Keratinocyte (primary cell): Measurements from ENCODE around the gene GRIA1.

Source experiments
- EZH2 ChIP-seq: IDR thresholded peaks from one replicate; pipeline ENCODE4 v1.6.1; 2012; ENCODE audit warnings: inconsistent platforms, mild to moderate bottlenecking, low read length, moderate library complexity
- TF ChIP-seq, protein P1 (sequence below), 3 experiments: IDR thresholded peaks in 1 of 3; conservative IDR thresholded peaks in 1 of 3; optimal IDR thresholded peaks in 1 of 3; 2 replicates in 2 of 3; 3 replicates in 1 of 3; pipeline versions ENCODE3 to v1.5.1; 2011; ENCODE audit warnings: low read length in 3 of 3, mild to moderate bottlenecking in 3 of 3, moderate library complexity in 2 of 3, control low read depth in 1 of 3, inconsistent platforms in 1 of 3; ENCODE audit not compliant: insufficient read depth in 2 of 3; ENCODE audit errors: extremely low read depth in 1 of 3

DNA sequence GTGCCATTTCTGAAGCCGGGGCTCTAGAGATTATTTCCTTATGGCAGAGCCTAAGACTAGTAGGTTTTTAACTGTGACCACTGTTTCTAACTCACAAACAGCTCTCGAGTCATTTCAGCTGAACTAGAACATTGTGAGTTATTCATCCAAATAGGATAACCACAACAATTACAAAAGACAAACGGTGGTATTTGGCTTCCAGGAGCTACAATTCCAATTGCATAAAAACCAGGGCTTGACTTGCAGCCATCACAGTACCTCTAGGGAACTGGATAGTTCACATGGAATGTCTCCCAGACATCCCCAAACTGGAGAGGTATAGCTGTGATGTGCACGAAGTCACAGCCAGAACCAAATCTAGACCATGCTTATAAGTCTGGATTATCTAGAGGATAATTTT, 323.4 kb downstream of the GRIA1 start:
- no peak for TF ChIP-seq EZH2
- TF ChIP-seq, protein P1, sequence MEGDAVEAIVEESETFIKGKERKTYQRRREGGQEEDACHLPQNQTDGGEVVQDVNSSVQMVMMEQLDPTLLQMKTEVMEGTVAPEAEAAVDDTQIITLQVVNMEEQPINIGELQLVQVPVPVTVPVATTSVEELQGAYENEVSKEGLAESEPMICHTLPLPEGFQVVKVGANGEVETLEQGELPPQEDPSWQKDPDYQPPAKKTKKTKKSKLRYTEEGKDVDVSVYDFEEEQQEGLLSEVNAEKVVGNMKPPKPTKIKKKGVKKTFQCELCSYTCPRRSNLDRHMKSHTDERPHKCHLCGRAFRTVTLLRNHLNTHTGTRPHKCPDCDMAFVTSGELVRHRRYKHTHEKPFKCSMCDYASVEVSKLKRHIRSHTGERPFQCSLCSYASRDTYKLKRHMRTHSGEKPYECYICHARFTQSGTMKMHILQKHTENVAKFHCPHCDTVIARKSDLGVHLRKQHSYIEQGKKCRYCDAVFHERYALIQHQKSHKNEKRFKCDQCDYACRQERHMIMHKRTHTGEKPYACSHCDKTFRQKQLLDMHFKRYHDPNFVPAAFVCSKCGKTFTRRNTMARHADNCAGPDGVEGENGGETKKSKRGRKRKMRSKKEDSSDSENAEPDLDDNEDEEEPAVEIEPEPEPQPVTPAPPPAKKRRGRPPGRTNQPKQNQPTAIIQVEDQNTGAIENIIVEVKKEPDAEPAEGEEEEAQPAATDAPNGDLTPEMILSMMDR (optimal IDR thresholded peaks at IDR 0.05 in 1 of 3, IDR thresholded peaks at IDR 0.05 in 1 of 3, conservative IDR thresholded peaks at IDR 0.05 in 1 of 3; ENCODE audit: extremely low read depth in 1 of 3, insufficient read depth in 2 of 3, low read length in 3 of 3) = no peak
